Pancreas (tissue), 10 donors: ENCODE data around the gene KANK3. TPM values are rescaled to one million over a fixed set of nuclear protein-coding genes. Genes with fewer than 3 reads are reported as not detected.

Source experiments
- ATAC-seq, 4 donors: fragments of 200-7000 bp; cut with Tn5 transposase; one replicate each; pipeline versions ENCODE4 v1.8.0 to v1.9.1; 2020; ENCODE audit warnings: mild to moderate bottlenecking in 4 of 4, moderate library complexity in 4 of 4
- DNase-seq, 6 donors: peaks; one replicate each; pipeline ENCODE4 v3.0.0-alpha.2; 2020
- FAIRE-seq: peaks from 2 replicates; lab custom pipeline; 2012; peaks lifted over from hg19 to GRCh38; lab: Jason Lieb, UNC
- H3K27ac ChIP-seq, 4 donors: fragments of 200-600 bp; sonication (generic); 1 replicate in 3 of 4; 2 replicates in 1 of 4; pipeline versions ENCODE4 v1.5.0 to v1.8.0; 2020
- H3K27me3 ChIP-seq, 4 donors: fragments of 200-600 bp; one replicate each; pipeline ENCODE4 v1.8.0; 2021
- H3K36me3 ChIP-seq, 3 donors: fragments of 200-600 bp; sonication (generic) in 1 of 3; one replicate each; pipeline versions ENCODE4 v1.5.0 to v1.8.0; 2020 to 2021
- H3K4me1 ChIP-seq, 3 donors: fragments of 200-600 bp; one replicate each; pipeline ENCODE4 v1.8.0; 2021
- H3K4me3 ChIP-seq, 4 donors: fragments of 200-600 bp; sonication (generic) in 2 of 4; one replicate each; pipeline versions ENCODE4 v1.5.0 to v1.8.0; 2020 to 2021
- H3K9me3 ChIP-seq, 4 donors: fragments of 200-600 bp; one replicate each; pipeline ENCODE4 v1.8.0; 2021
- CTCF ChIP-seq, 4 donors: fragments of 200-600 bp; sonication (generic) in 3 of 4; IDR thresholded peaks; one replicate each; pipeline versions ENCODE4 v1.5.0 to v1.8.0; 2021; ENCODE audit warnings: antibody characterized with exemption in 4 of 4
- WGBS, 2 donors: extraction: QIAGEN DNeasy Blood & Tissue Kit; methylation state at CpG; one replicate each; pipeline ENCODE4 v1.1.7; 2013; 5-methylcytosine and 5-hydroxymethylcytosine counted together
- intact Hi-C, 3 donors: fragments of 100-400 bp; cut with DNase I; formaldehyde crosslinking; loops; one replicate each; pipeline versions ENCODE4 v1.11.1 to v1.14.2; 2022
- polyA plus RNA-seq, 2 donors: library from polyadenylated mRNA; stranded (reverse); fragments of 200-250 nt; gene quantifications; one replicate each; pipeline ENCODE4 v1.2.3, GENCODE V29; 2013
- total RNA-seq, 6 donors: library from RNA; stranded (reverse); fragmentation: NEBNext Ultra II Directional in 4 of 6; extraction: Animal tissue kit (Norgen Biotek cat#: 25700) in 4 of 6; gene quantifications; one replicate each; pipeline versions ENCODE4 v1.2.1 to v1.2.4, GENCODE V29; 2021 to 2023
- donor health status: healthy with polysubstance abuse.
- donor health status: DM: no; HTN: no; CAD: no; lungs with moderate emphysema.
- donor health status: DM: no; HTN: no; CAD: no.
- donor health status: control.
- donor health status: control.
- donor health status: Bipolar disorder and iron deficiency.
- donor health status: DM: yes; HTN: yes; CAD: no.
- donor health status: DM: no; HTN: no; CAD: no.
- donor health status: DM: no; HTN: no; CAD: no.
- donor health status: DM: yes; HTN: yes; CAD: no.

The KANK3 gene
- total and polyA plus RNA-seq, 8 donors = 1.7 to 17.9 (median 2.0) TPM

DNA sequence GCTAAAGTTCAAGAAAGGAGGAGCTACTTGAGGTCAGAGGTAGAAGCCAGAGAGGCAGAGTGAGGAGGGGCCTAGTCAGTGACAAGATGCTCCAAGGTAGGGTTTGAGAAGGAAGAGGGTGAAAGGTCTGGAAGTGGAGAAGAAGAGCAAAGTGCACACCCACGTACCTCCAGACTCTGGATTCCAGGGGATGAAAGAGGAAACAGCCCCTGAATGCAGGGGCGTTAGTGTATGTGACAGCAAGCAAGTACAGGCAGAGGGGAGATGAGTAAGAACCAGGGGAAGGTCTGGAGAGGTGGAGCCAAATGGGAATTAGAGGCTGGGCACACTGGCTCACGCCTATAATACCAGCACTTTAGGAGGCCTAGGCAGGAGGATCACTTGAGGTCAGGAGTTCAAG is 13.1 kb downstream of the KANK3 start:
- intact Hi-C loops = no loop called here

GRCh38 chr19:8325454-8325853 is 17.6 kb downstream of the KANK3 start:
- Histone ChIP-seq H3K9me3 (no peaks in the 10 kb centered on the region), H3K27ac (no peak overlapping the region), H3K27me3 (no peaks in the 10 kb centered on the region), H3K4me3 (no peak overlapping the region), H3K36me3 (peaks cover 0 to 9% (median 6%) of the 10 kb centered on the region in 3 donors), H3K4me1 (peaks cover 8 to 13% (median 9%) of the 10 kb centered on the region in 3 donors)
- no peak for TF ChIP-seq CTCF (IDR thresholded peaks at IDR 0.05)
- intact Hi-C loops = no loop called here
- WGBS, 2 donors = 92 to 95% methylated on average over 3 of the region's 3 CpGs
- no peak for ATAC-seq
- peak in 1 of 6 donors; percentile 5 for DNase-seq
- FAIRE-seq = no peak

More for the DNA sequence above, 13.1 kb downstream of the KANK3 start:
- no peak for DNase-seq
- H3K27me3 ChIP-seq = peaks cover 0 to 16% (median 8%) of the 10 kb centered on the region in 4 donors
- 57 to 90% methylated on average over 3 of the region's 3 CpGs for WGBS, 2 donors
- peaks cover 0 to 3% (median 0%) of the 10 kb centered on the region in 3 donors for H3K4me1 ChIP-seq
- FAIRE-seq = no peak
- ATAC-seq = no peak
- H3K27ac ChIP-seq = no peak overlapping the region
- H3K4me3 ChIP-seq = no peak overlapping the region
- TF ChIP-seq CTCF (IDR thresholded peaks at IDR 0.05) = no peak
- H3K9me3 ChIP-seq = no peaks in the 10 kb centered on the region
- no peaks in the 10 kb centered on the region for H3K36me3 ChIP-seq

GRCh38 chr19:8324186-8325050 is 18.6 kb downstream of the KANK3 start:
- peaks cover 8 to 22% (median 9%) of the 10 kb centered on the region in 3 donors for H3K4me1 ChIP-seq
- no peaks in the 10 kb centered on the region for H3K27me3 ChIP-seq
- H3K9me3 ChIP-seq = no peaks in the 10 kb centered on the region
- intact Hi-C loops = no loop called here
- TF ChIP-seq CTCF (IDR thresholded peaks at IDR 0.05) = no peak
- DNase-seq = peak in 3 of 6 donors; percentile 51 to 79 (median 56)
- ATAC-seq = no peak
- WGBS, 2 donors = 67 to 73% methylated on average over 15 to 17 of the region's 17 CpGs
- peaks cover 0 to 9% (median 6%) of the 10 kb centered on the region in 3 donors for H3K36me3 ChIP-seq
- no peak overlapping the region for H3K27ac ChIP-seq
- H3K4me3 ChIP-seq = no peak overlapping the region
- no peak for FAIRE-seq

- no peak for TF ChIP-seq CTCF (IDR thresholded peaks at IDR 0.05)
- Histone ChIP-seq H3K4me3 (no peak overlapping the region), H3K9me3 (no peaks in the 10 kb centered on the region), H3K27ac (no peak overlapping the region), H3K4me1 (peaks cover 8 to 23% (median 9%) of the 10 kb centered on the region in 3 donors), H3K36me3 (peaks cover 0 to 9% (median 6%) of the 10 kb centered on the region in 3 donors), H3K27me3 (no peaks in the 10 kb centered on the region)
- intact Hi-C loops = no loop called here
- ATAC-seq = no peak
- WGBS, 2 donors = 95 to 100% methylated on average over 1 of the region's 1 CpG
- no peak for FAIRE-seq
- DNase-seq = peak in 1 of 6 donors; percentile 35
Observed at GRCh38 chr19:8323781-8324185, 19.3 kb downstream of the KANK3 start.

GRCh38 chr19:8322638-8322997 is 20.4 kb downstream of the KANK3 start:
- no peaks in the 10 kb centered on the region for H3K9me3 ChIP-seq
- no peak overlapping the region for H3K27ac ChIP-seq
- FAIRE-seq (no peak), DNase-seq (no peak), ATAC-seq (no peak)
- H3K36me3 ChIP-seq = peaks cover 0 to 9% (median 6%) of the 10 kb centered on the region in 3 donors
- peak overlapping the region in 3 of 4 donors; percentile 61 to 93 (median 91) for H3K4me3 ChIP-seq
- no peaks in the 10 kb centered on the region for H3K27me3 ChIP-seq
- intact Hi-C loops = no loop called here
- whole genome bisulfite sequencing, 2 donors = 55 to 59% methylated on average over 7 of the region's 7 CpGs
- H3K4me1 ChIP-seq = peaks cover 8 to 23% (median 9%) of the 10 kb centered on the region in 3 donors
- no peak for TF ChIP-seq CTCF (IDR thresholded peaks at IDR 0.05)
